Fibroblast of skin of right biceps (primary cell): Measurements from ENCODE around the gene NBEAL2.
"Not testable (repeated sequence)": the region's sequence is repeated elsewhere in the genome, so short reads cannot be mapped to it uniquely, and the experiment has no call there.

Experiments used
- DNase-seq: peaks from one replicate; pipeline ENCODE4 v3.0.0-alpha.2; 2013

The NBEAL2 gene

GRCh38 chr3:47012342-47013230 is 33.1 kb downstream of the NBEAL2 start:
- DNase-seq = no peak

GRCh38 chr3:47013231-47013630 is 33.8 kb downstream of the NBEAL2 start:
- no peak for DNase-seq

- DNase-seq = no peak
Observed at GRCh38 chr3:47014036-47014435, 34.6 kb downstream of the NBEAL2 start.

GRCh38 chr3:47015151-47015550 is 35.7 kb downstream of the NBEAL2 start:
- no peak for DNase-seq

GRCh38 chr3:47016086-47016933 is 36.8 kb downstream of the NBEAL2 start:
- no peak for DNase-seq

GRCh38 chr3:47016934-47017435 is 37.5 kb downstream of the NBEAL2 start:
- DNase-seq = peak; percentile 91

GRCh38 chr3:47017504-47018268 is 38.2 kb downstream of the NBEAL2 start:
- peak; percentile 51 for DNase-seq

GRCh38 chr3:47018269-47018611 is 38.8 kb downstream of the NBEAL2 start:
- no peak for DNase-seq

GRCh38 chr3:47019201-47019600 is 39.7 kb downstream of the NBEAL2 start:
- no peak for DNase-seq

GRCh38 chr3:47020311-47020710 is 40.8 kb downstream of the NBEAL2 start:
- no peak for DNase-seq

GRCh38 chr3:47022641-47023071 is 43.2 kb downstream of the NBEAL2 start:
- no peak for DNase-seq

- DNase-seq = peak; percentile 41
Observed at GRCh38 chr3:47024932-47025331, 45.5 kb downstream of the NBEAL2 start.

GRCh38 chr3:47026432-47026831 is 47.0 kb downstream of the NBEAL2 start:
- DNase-seq = not testable (repeated sequence)

- DNase-seq = no peak
Observed at GRCh38 chr3:47028146-47028545, 48.7 kb downstream of the NBEAL2 start.

- no peak for DNase-seq
Observed at GRCh38 chr3:47028667-47029066, 49.2 kb downstream of the NBEAL2 start.

- peak; percentile 15 for DNase-seq
Observed at GRCh38 chr3:47031041-47031440, 51.6 kb downstream of the NBEAL2 start.

- no peak for DNase-seq
Observed at GRCh38 chr3:47034868-47035489, 55.5 kb downstream of the NBEAL2 start.

- DNase-seq = no peak
Observed at GRCh38 chr3:47035645-47036044, 56.2 kb downstream of the NBEAL2 start.

GRCh38 chr3:47036145-47036544 is 56.7 kb downstream of the NBEAL2 start:
- no peak for DNase-seq

- DNase-seq = not testable (repeated sequence)
Observed at GRCh38 chr3:47037302-47037701, 57.8 kb downstream of the NBEAL2 start.

- DNase-seq = no peak
Observed at GRCh38 chr3:47041114-47041513, 61.6 kb downstream of the NBEAL2 start.

GRCh38 chr3:47042231-47042791 is 62.8 kb downstream of the NBEAL2 start:
- no peak for DNase-seq
